Ovary (tissue), 1 donor: Measurements from ENCODE around the gene ARSJ.

Experiments used
- EP300 ChIP-seq: sonication (generic); formaldehyde crosslinking; IDR thresholded peaks from one replicate; pipeline ENCODE4 v1.6.1; 2017; ENCODE audit warnings: antibody characterized with exemption
- POLR2A ChIP-seq: fragments of 450-650 bp; IDR thresholded peaks from one replicate; pipeline ENCODE4 v1.6.1; 2017; ENCODE audit warnings: antibody characterized with exemption, mild to moderate bottlenecking, moderate library complexity

GRCh38 chr4:113888006-113888405 lies 91.4 kb downstream of the ARSJ start:
- no peak for TF ChIP-seq EP300
- no peak for TF ChIP-seq POLR2A
